Measurements from ENCODE around the gene DNAJB7. TPM values are rescaled to one million over a fixed set of nuclear protein-coding genes. Genes with fewer than 3 reads are reported as not detected.

Gene DNAJB7
- total RNA-seq, 1 donor from 2014 or later, result not detected

DNA sequence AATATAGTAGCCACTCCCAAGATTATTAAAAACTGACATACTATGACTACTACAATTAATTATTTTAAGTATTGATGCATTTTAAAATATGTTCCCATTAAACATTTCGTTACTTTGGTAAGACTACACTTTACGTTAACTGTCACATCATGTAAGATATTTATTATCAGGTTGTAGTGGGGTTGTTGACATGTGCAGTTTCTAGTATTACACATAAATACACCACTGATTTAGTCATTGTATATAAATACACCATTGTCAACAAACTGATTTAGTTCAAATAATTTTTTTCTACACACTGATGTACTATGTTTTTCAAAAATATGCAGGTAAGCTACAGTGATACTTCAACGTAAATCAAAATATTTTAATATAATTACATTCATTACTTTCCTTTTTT is 17.0 kb downstream of the DNAJB7 start:
- peaks cover 39% of the 10 kb centered on the region for H4K20me1 ChIP-seq (ENCODE audit: insufficient read depth, low read length)
- Mint-ChIP-seq H3K27me3 (ENCODE audit: low read depth, unreplicated experiment) (no peaks in the 10 kb centered on the region), H3K36me3 (ENCODE audit: low read depth, unreplicated experiment) (peaks cover 8% of the 10 kb centered on the region), H3K4me3 (ENCODE audit: unreplicated experiment) (no peak overlapping the region), H3K9me3 (ENCODE audit: unreplicated experiment) (no peaks in the 10 kb centered on the region), H3K4me1 (ENCODE audit: low read depth, unreplicated experiment) (peaks cover 3% of the 10 kb centered on the region), H3K27ac (ENCODE audit: unreplicated experiment) (no peak overlapping the region)
- no peak overlapping the region for H3K4me3 ChIP-seq (ENCODE audit: insufficient read depth, low read depth, low read length)
- no peak for FAIRE-seq
- H3K4me1 ChIP-seq (ENCODE audit: insufficient read depth, low read length), result no peaks in the 10 kb centered on the region
- H3K27ac ChIP-seq (ENCODE audit: low read depth, low read length), result no peak overlapping the region
- no peak overlapping the region for H3K9ac ChIP-seq (ENCODE audit: low read length)
- no peak overlapping the region for H3K4me2 ChIP-seq (ENCODE audit: low read length)
- DNase-seq (ENCODE audit: low read depth), result no peak
- no peaks in the 10 kb centered on the region for H3K9me3 ChIP-seq (ENCODE audit: insufficient read depth, low read depth, low read length)
- H2AFZ ChIP-seq (ENCODE audit: low read depth, low read length), result no peak overlapping the region
- H3K79me2 ChIP-seq (ENCODE audit: insufficient read depth, low read length), result peaks cover 75% of the 10 kb centered on the region
- no peak for TF ChIP-seq EZH2 (IDR thresholded peaks at IDR 0.05; ENCODE audit: insufficient read depth, low read length)
- TF ChIP-seq, protein P1, sequence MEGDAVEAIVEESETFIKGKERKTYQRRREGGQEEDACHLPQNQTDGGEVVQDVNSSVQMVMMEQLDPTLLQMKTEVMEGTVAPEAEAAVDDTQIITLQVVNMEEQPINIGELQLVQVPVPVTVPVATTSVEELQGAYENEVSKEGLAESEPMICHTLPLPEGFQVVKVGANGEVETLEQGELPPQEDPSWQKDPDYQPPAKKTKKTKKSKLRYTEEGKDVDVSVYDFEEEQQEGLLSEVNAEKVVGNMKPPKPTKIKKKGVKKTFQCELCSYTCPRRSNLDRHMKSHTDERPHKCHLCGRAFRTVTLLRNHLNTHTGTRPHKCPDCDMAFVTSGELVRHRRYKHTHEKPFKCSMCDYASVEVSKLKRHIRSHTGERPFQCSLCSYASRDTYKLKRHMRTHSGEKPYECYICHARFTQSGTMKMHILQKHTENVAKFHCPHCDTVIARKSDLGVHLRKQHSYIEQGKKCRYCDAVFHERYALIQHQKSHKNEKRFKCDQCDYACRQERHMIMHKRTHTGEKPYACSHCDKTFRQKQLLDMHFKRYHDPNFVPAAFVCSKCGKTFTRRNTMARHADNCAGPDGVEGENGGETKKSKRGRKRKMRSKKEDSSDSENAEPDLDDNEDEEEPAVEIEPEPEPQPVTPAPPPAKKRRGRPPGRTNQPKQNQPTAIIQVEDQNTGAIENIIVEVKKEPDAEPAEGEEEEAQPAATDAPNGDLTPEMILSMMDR (IDR thresholded peaks at IDR 0.05; ENCODE audit: insufficient read depth, low read depth, low read length), result no peak
- H3K36me3 ChIP-seq (ENCODE audit: insufficient read depth, low read length), result peaks cover 58% of the 10 kb centered on the region
- H3K27me3 ChIP-seq (ENCODE audit: insufficient read depth, low read length), result no peaks in the 10 kb centered on the region

- Histone ChIP-seq H3K36me3 (ENCODE audit: insufficient read depth, low read length) (peaks cover 49% of the 10 kb centered on the region), H3K9me3 (ENCODE audit: insufficient read depth, low read depth, low read length) (no peaks in the 10 kb centered on the region), H2AFZ (ENCODE audit: low read depth, low read length) (no peak overlapping the region), H4K20me1 (ENCODE audit: insufficient read depth, low read length) (peaks cover 35% of the 10 kb centered on the region), H3K4me1 (ENCODE audit: insufficient read depth, low read length) (no peaks in the 10 kb centered on the region), H3K27me3 (ENCODE audit: insufficient read depth, low read length) (no peaks in the 10 kb centered on the region), H3K27ac (ENCODE audit: low read depth, low read length) (no peak overlapping the region), H3K4me2 (ENCODE audit: low read length) (no peak overlapping the region), H3K4me3 (ENCODE audit: insufficient read depth, low read depth, low read length) (no peak overlapping the region), H3K9ac (ENCODE audit: low read length) (no peak overlapping the region), H3K79me2 (ENCODE audit: insufficient read depth, low read length) (peaks cover 68% of the 10 kb centered on the region)
- peaks cover 3% of the 10 kb centered on the region for H3K4me1 Mint-ChIP-seq (ENCODE audit: low read depth, unreplicated experiment)
- no peak for DNase-seq (ENCODE audit: low read depth)
- H3K27ac Mint-ChIP-seq (ENCODE audit: unreplicated experiment), result no peak overlapping the region
- H3K4me3 Mint-ChIP-seq (ENCODE audit: unreplicated experiment), result no peak overlapping the region
- H3K36me3 Mint-ChIP-seq (ENCODE audit: low read depth, unreplicated experiment), result peaks cover 15% of the 10 kb centered on the region
- no peaks in the 10 kb centered on the region for H3K27me3 Mint-ChIP-seq (ENCODE audit: low read depth, unreplicated experiment)
- TF ChIP-seq, protein P1 (IDR thresholded peaks at IDR 0.05; ENCODE audit: insufficient read depth, low read depth, low read length), result no peak
- no peak for TF ChIP-seq EZH2 (IDR thresholded peaks at IDR 0.05; ENCODE audit: insufficient read depth, low read length)
- FAIRE-seq, result no peak
- no peaks in the 10 kb centered on the region for H3K9me3 Mint-ChIP-seq (ENCODE audit: unreplicated experiment)
Observed at GRCh38 chr22:40838486-40838885, 23.4 kb downstream of the DNAJB7 start.

- H3K27ac ChIP-seq (ENCODE audit: low read depth, low read length), result no peak overlapping the region
- no peak overlapping the region for H3K27ac Mint-ChIP-seq (ENCODE audit: unreplicated experiment)
- no peak overlapping the region for H3K9ac ChIP-seq (ENCODE audit: low read length)
- peaks cover 18% of the 10 kb centered on the region for H4K20me1 ChIP-seq (ENCODE audit: insufficient read depth, low read length)
- H3K36me3 ChIP-seq (ENCODE audit: insufficient read depth, low read length), result peaks cover 55% of the 10 kb centered on the region
- H3K4me3 Mint-ChIP-seq (ENCODE audit: unreplicated experiment), result no peak overlapping the region
- no peak overlapping the region for H3K4me3 ChIP-seq (ENCODE audit: insufficient read depth, low read depth, low read length)
- no peaks in the 10 kb centered on the region for H3K4me1 ChIP-seq (ENCODE audit: insufficient read depth, low read length)
- H2AFZ ChIP-seq (ENCODE audit: low read depth, low read length), result no peak overlapping the region
- DNase-seq (ENCODE audit: low read depth) (no peak), FAIRE-seq (no peak)
- no peak overlapping the region for H3K4me2 ChIP-seq (ENCODE audit: low read length)
- peaks cover 41% of the 10 kb centered on the region for H3K79me2 ChIP-seq (ENCODE audit: insufficient read depth, low read length)
- peaks cover 9% of the 10 kb centered on the region for H3K36me3 Mint-ChIP-seq (ENCODE audit: low read depth, unreplicated experiment)
- no peaks in the 10 kb centered on the region for H3K9me3 ChIP-seq (ENCODE audit: insufficient read depth, low read depth, low read length)
- H3K27me3 Mint-ChIP-seq (ENCODE audit: low read depth, unreplicated experiment), result no peaks in the 10 kb centered on the region
- H3K27me3 ChIP-seq (ENCODE audit: insufficient read depth, low read length), result no peaks in the 10 kb centered on the region
- H3K9me3 Mint-ChIP-seq (ENCODE audit: unreplicated experiment), result no peaks in the 10 kb centered on the region
- no peaks in the 10 kb centered on the region for H3K4me1 Mint-ChIP-seq (ENCODE audit: low read depth, unreplicated experiment)
- no peak for TF ChIP-seq EZH2 (IDR thresholded peaks at IDR 0.05; ENCODE audit: insufficient read depth, low read length)
Observed at GRCh38 chr22:40834619-40835018, 27.3 kb downstream of the DNAJB7 start.
